Left lung (tissue), 10 donors: ENCODE results near the gene BNIP3. TPM values are rescaled to one million over a fixed set of nuclear protein-coding genes. Genes with fewer than 3 reads are reported as not detected.
A peak's percentile ranks its signal among the peaks of the same experiment; 100 is the strongest.

Experiments
- ATAC-seq: fragments of 200-7000 bp; cut with Tn5 transposase; one replicate; pipeline ENCODE4 v1.9.1; 2020; ENCODE audit warnings: moderate library complexity
- DNase-seq, 4 donors: peaks; one replicate each; pipeline ENCODE4 v3.0.0-alpha.2; 2013 to 2020
- H3K27ac ChIP-seq, 2 donors: fragments of 200-600 bp; sonication (generic) in 1 of 2; one replicate each; pipeline versions ENCODE4 v1.5.0 to v1.8.0; 2020 to 2021
- H3K27me3 ChIP-seq, 2 donors: fragments of 200-600 bp; sonication (generic) in 1 of 2; one replicate each; pipeline versions ENCODE4 v1.5.0 to v1.8.0; 2020 to 2021
- H3K36me3 ChIP-seq, 2 donors: fragments of 200-600 bp; sonication (generic) in 1 of 2; one replicate each; pipeline versions ENCODE4 v1.5.0 to v1.8.0; 2020 to 2021
- H3K4me1 ChIP-seq, 2 donors: fragments of 200-600 bp; one replicate each; pipeline ENCODE4 v1.8.0; 2021
- H3K4me3 ChIP-seq, 2 donors: fragments of 200-600 bp; sonication (generic) in 1 of 2; one replicate each; pipeline versions ENCODE4 v1.5.0 to v1.8.0; 2020 to 2021; ENCODE audit warnings: mild to moderate bottlenecking in 1 of 2
- H3K9me3 ChIP-seq, 2 donors: fragments of 200-600 bp; sonication (generic) in 1 of 2; one replicate each; pipeline versions ENCODE4 v1.5.0 to v1.8.0; 2020 to 2021
- intact Hi-C, 2 donors: fragments of 100-400 bp; cut with DNase I; formaldehyde crosslinking; loops; one replicate each; pipeline versions ENCODE4 v1.11.2 to v1.14.2; 2022
- polyA plus RNA-seq, 6 donors: library from polyadenylated mRNA; unstranded; fragments of 120-200 nt; gene quantifications; one replicate each; pipeline ENCODE4 v1.2.1, GENCODE V29; 2013; ENCODE audit not compliant: insufficient read length in 6 of 6
- total RNA-seq, 2 donors: library from RNA; stranded (reverse); fragmentation: NEBNext Ultra II Directional; extraction: Animal tissue kit (Norgen Biotek cat#: 25700); gene quantifications; one replicate each; pipeline ENCODE4 v1.2.1, GENCODE V29; 2021
- TF ChIP-seq, protein P1 (sequence below), 2 donors: fragments of 200-600 bp; sonication (generic) in 1 of 2; IDR thresholded peaks; one replicate each; pipeline versions ENCODE4 v1.5.0 to v1.8.0; 2021; ENCODE audit warnings: antibody characterized with exemption in 2 of 2
- donor health status: DM: no; HTN: yes; CAD: no.
- donor health status: DM: no; HTN: no; CAD: no.

Gene BNIP3
- total and polyA plus RNA-seq, 8 donors, result 25.7 to 55.3 (median 36.1) TPM

DNA sequence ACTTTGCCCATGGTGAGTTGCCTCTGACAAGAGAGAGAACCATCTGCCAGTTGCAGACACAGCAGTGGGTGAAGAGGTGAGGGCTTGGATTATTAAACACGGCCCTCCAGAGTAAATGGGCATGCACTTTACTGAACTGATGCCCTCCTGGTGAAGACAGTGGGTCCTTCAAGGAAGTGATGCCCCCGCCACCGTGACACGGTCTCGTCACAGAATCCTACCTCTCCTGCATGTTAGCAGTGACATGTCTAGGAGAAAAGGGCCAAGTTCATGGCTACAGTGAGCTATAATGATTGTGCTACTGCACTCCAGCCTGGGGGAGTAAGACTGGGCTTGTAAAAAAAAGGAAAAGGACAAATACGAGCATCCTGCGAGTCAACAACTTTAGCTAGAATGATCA is 2.4 kb downstream of the BNIP3 start:
- peak overlapping the region in 1 of 2 donors; percentile 83 for H3K4me3 ChIP-seq
- intact Hi-C loops, result no loop called here

DNA sequence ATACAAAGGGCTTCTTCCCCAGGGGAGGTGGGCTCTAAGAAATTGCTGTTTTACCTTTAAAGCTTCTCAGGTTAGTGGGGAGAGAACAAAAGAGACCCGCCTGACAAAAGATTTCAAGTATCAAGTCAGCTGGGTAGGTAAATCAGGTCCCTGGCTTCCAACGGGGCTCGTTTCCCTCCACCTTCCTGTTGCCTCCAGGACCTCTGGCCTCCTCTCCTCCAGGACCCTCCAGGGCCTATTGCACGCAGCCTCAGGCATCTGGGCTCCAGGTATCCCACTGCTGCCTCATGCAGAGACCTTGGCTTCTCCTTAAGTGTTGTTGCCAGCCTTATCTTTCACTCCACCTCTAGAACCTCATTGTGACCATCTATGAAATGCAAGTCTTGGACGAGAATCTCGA is 2.9 kb downstream of the BNIP3 start:
- Histone ChIP-seq H3K27ac (no peak overlapping the region), H3K4me1 (peaks cover 5 to 34% of the 10 kb centered on the region in 2 donors), H3K4me3 (no peak overlapping the region), H3K27me3 (peaks cover 0 to 39% of the 10 kb centered on the region in 2 donors), H3K36me3 (no peaks in the 10 kb centered on the region), H3K9me3 (no peaks in the 10 kb centered on the region)
- intact Hi-C loops, result no loop called here
- DNase-seq (no peak), ATAC-seq (no peak)
- TF ChIP-seq, protein P1, sequence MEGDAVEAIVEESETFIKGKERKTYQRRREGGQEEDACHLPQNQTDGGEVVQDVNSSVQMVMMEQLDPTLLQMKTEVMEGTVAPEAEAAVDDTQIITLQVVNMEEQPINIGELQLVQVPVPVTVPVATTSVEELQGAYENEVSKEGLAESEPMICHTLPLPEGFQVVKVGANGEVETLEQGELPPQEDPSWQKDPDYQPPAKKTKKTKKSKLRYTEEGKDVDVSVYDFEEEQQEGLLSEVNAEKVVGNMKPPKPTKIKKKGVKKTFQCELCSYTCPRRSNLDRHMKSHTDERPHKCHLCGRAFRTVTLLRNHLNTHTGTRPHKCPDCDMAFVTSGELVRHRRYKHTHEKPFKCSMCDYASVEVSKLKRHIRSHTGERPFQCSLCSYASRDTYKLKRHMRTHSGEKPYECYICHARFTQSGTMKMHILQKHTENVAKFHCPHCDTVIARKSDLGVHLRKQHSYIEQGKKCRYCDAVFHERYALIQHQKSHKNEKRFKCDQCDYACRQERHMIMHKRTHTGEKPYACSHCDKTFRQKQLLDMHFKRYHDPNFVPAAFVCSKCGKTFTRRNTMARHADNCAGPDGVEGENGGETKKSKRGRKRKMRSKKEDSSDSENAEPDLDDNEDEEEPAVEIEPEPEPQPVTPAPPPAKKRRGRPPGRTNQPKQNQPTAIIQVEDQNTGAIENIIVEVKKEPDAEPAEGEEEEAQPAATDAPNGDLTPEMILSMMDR (IDR thresholded peaks at IDR 0.05), result no peak

More for the DNA sequence above, 2.4 kb downstream of the BNIP3 start:
- H3K27ac ChIP-seq, result no peak overlapping the region
- TF ChIP-seq, protein P1 (IDR thresholded peaks at IDR 0.05), result no peak
- no peaks in the 10 kb centered on the region for H3K36me3 ChIP-seq
- peaks cover 0 to 39% of the 10 kb centered on the region in 2 donors for H3K27me3 ChIP-seq
- H3K9me3 ChIP-seq, result no peaks in the 10 kb centered on the region
- DNase-seq (no peak), ATAC-seq (no peak)
- peaks cover 5 to 34% of the 10 kb centered on the region in 2 donors for H3K4me1 ChIP-seq

DNA sequence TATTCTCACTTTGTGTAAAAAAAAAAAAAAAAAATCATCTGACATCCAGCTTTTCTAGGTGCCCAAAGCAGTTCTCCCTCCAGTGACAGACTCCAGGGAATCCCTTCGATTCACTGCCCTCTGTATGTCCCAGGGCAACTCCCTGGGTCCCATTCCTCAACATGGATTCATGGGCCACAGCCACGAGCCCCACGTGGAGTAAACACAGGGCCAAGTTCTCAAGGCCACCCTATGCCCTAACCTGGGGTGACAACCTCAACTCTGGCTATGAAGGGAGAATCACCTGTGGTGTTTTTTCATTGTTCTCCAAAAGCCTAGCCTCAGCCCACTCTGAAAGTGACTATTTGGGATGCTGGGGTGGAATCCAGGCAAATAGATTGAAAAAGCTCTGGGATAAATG is 3.4 kb downstream of the BNIP3 start:
- intact Hi-C loops, result no loop called here
- TF ChIP-seq, protein P1 (IDR thresholded peaks at IDR 0.05), result no peak
- no peak for ATAC-seq

DNA sequence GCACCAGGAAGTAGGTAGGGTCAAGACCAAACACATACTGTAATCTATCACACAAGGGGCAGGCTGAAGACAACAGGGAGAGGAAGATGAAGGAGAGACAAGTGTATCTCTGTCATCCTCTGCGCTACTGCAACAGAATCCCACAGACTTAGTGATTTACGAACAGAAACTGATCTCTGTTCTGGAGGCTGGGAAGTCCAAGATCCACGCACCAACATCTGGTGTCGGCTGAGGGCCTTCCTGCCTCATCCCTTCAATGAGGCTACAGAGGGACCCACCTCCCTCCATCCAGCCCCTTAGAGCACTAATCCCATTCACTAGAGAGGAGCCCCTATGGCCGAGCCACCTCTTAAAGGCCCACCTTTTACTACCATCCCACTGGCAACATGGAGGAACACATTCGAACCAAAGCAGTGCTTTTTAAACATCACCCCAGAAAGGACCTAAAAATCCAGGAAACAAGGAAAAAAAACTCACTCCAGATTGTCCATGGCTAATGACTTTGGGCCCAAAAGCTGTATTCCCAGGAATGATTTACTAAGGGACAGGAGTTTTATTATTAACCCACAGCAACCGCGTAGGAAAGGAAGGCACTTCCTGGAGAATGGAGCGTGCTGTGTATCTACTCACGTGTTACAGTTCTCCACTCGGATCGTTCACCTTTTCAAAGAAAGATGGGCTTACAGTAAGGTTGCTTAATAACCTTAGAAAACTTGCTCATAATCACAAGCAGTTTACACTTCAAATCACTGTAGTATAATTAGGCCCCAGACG is 4.2 kb downstream of the BNIP3 start:
- Histone ChIP-seq H3K27ac (no peak overlapping the region), H3K9me3 (no peaks in the 10 kb centered on the region), H3K4me1 (peaks cover 11 to 42% of the 10 kb centered on the region in 2 donors), H3K36me3 (no peaks in the 10 kb centered on the region), H3K4me3 (no peak overlapping the region), H3K27me3 (peaks cover 0 to 30% of the 10 kb centered on the region in 2 donors)
- ATAC-seq (no peak), DNase-seq (no peak)
- intact Hi-C loops, result no loop called here
- TF ChIP-seq, protein P1 (IDR thresholded peaks at IDR 0.05), result no peak

More for the DNA sequence above, 3.4 kb downstream of the BNIP3 start:
- Histone ChIP-seq H3K9me3 (no peaks in the 10 kb centered on the region), H3K4me1 (peaks cover 5 to 37% of the 10 kb centered on the region in 2 donors), H3K27ac (no peak overlapping the region), H3K27me3 (peaks cover 0 to 39% of the 10 kb centered on the region in 2 donors), H3K4me3 (no peak overlapping the region), H3K36me3 (no peaks in the 10 kb centered on the region)
- DNase-seq, result no peak

DNA sequence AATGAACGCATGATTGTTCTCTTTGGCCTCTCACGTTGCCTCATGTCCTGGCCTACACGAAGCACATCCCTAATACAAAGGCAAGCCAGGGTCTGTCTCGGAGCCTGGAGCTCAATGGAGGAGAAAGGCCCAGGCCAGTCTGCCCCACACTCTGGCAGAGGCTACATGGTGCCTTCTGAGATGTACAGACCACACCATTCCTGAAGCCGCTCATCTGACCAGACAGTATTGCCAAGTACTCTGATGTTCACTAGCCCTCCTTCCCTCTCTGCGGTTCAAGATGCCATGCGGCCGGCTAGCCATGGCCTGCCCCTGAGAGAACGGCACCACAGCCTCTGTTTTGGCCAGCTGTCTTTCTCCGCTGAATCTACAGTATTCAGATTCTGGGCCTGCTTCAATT is 5.9 kb downstream of the BNIP3 start:
- H3K36me3 ChIP-seq, result peaks cover 0 to 5% of the 10 kb centered on the region in 2 donors
- H3K9me3 ChIP-seq, result no peaks in the 10 kb centered on the region
- no peak overlapping the region for H3K4me3 ChIP-seq
- peaks cover 0 to 16% of the 10 kb centered on the region in 2 donors for H3K27me3 ChIP-seq
- peaks cover 11 to 40% of the 10 kb centered on the region in 2 donors for H3K4me1 ChIP-seq
- ATAC-seq (no peak), DNase-seq (no peak)
- H3K27ac ChIP-seq, result no peak overlapping the region
- TF ChIP-seq, protein P1 (IDR thresholded peaks at IDR 0.05), result no peak
- intact Hi-C loops, result no loop called here
